ENCODE measurements around the gene NHS.

The NHS gene

GRCh38 chrX:17635231-17635630 lies 260.2 kb downstream of the NHS start:
- H3K27ac ChIP-seq = no peak overlapping the region
- TF ChIP-seq ZFX (IDR thresholded peaks at IDR 0.05; ENCODE audit: borderline replicate concordance) = no peak
- TF ChIP-seq, protein P1, sequence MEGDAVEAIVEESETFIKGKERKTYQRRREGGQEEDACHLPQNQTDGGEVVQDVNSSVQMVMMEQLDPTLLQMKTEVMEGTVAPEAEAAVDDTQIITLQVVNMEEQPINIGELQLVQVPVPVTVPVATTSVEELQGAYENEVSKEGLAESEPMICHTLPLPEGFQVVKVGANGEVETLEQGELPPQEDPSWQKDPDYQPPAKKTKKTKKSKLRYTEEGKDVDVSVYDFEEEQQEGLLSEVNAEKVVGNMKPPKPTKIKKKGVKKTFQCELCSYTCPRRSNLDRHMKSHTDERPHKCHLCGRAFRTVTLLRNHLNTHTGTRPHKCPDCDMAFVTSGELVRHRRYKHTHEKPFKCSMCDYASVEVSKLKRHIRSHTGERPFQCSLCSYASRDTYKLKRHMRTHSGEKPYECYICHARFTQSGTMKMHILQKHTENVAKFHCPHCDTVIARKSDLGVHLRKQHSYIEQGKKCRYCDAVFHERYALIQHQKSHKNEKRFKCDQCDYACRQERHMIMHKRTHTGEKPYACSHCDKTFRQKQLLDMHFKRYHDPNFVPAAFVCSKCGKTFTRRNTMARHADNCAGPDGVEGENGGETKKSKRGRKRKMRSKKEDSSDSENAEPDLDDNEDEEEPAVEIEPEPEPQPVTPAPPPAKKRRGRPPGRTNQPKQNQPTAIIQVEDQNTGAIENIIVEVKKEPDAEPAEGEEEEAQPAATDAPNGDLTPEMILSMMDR (IDR thresholded peaks at IDR 0.05) = no peak

DNA sequence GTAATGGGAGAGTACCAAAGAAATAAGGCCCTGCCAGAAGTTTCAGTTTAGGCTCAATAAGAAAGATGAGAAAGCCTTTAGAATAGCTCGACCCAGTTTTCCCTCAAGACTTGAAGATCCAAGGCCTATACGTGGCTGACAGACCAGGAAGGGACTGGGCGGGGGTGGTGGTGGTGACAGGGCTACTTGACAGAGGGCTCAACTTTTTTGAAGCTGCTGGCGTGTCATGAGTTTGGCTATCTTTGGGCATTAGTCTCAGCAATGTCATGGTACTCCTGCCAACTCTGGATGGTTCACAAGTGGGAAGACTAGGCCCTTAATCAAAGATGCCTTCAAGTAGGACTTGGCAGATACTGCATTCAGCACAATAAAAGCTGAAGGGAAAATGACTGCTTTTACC lies 262.2 kb downstream of the NHS start:
- TF ChIP-seq ZFX (IDR thresholded peaks at IDR 0.05; ENCODE audit: borderline replicate concordance) = no peak
- TF ChIP-seq, protein P1 (IDR thresholded peaks at IDR 0.05) = no peak

DNA sequence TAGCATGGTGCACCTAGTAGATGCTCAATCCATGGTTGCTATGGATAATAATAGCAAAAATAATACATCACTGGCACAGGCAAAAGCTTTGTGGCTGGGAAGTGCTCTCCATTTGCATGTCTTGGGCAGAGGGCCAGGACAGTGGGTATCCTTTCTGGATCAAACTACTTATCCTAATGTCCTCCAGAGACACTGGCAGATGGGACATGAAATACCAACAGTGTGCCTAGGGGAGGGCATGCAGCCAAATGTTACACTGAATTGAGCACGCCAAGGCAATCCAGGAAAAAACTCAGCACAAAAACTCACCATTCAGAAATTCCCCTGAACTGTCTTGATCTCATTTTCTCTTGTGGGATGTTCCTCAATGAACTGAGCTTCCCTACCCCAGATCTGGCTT lies 263.7 kb downstream of the NHS start:
- no peak overlapping the region for H3K27ac ChIP-seq
- no peak for TF ChIP-seq ZFX (IDR thresholded peaks at IDR 0.05; ENCODE audit: borderline replicate concordance)
- TF ChIP-seq, protein P1 (IDR thresholded peaks at IDR 0.05) = no peak

More for the DNA sequence above, 262.2 kb downstream of the NHS start:
- H3K27ac ChIP-seq = no peak overlapping the region

GRCh38 chrX:17642891-17643290 lies 267.9 kb downstream of the NHS start:
- no peak overlapping the region for H3K27ac ChIP-seq
- TF ChIP-seq, protein P1 (IDR thresholded peaks at IDR 0.05) = no peak
- TF ChIP-seq ZFX (IDR thresholded peaks at IDR 0.05; ENCODE audit: borderline replicate concordance) = no peak

GRCh38 chrX:17643528-17643927 lies 268.5 kb downstream of the NHS start:
- TF ChIP-seq, protein P1 (IDR thresholded peaks at IDR 0.05) = no peak
- no peak for TF ChIP-seq ZFX (IDR thresholded peaks at IDR 0.05; ENCODE audit: borderline replicate concordance)
- H3K27ac ChIP-seq = no peak overlapping the region

- no peak for TF ChIP-seq ZFX (IDR thresholded peaks at IDR 0.05; ENCODE audit: borderline replicate concordance)
- TF ChIP-seq, protein P1 (IDR thresholded peaks at IDR 0.05) = no peak
- H3K27ac ChIP-seq = no peak overlapping the region
Measured at GRCh38 chrX:17644001-17644400, 269.0 kb downstream of the NHS start.

- no peak for TF ChIP-seq ZFX (IDR thresholded peaks at IDR 0.05; ENCODE audit: borderline replicate concordance)
- TF ChIP-seq, protein P1 (IDR thresholded peaks at IDR 0.05) = no peak
- no peak overlapping the region for H3K27ac ChIP-seq
Measured at GRCh38 chrX:17654116-17654515, 279.1 kb downstream of the NHS start.
